ENCODE results near the gene COL18A1.

GRCh38 chr21:45412491-45412890 lies 7.5 kb downstream of the COL18A1 start:
- no peak for TF ChIP-seq PATZ1 (CRISPR knock-in tag; IDR thresholded peaks at IDR 0.05; ENCODE audit: borderline replicate concordance)
- TF ChIP-seq RARB (CRISPR knock-in tag; IDR thresholded peaks at IDR 0.05) = no peak
- no peak for TF ChIP-seq CSDC2 (CRISPR knock-in tag; IDR thresholded peaks at IDR 0.05)
- no peak for TF ChIP-seq ARNTL (CRISPR knock-in tag; IDR thresholded peaks at IDR 0.05; ENCODE audit: borderline replicate concordance, low read depth)
- TF ChIP-seq CREB5 (CRISPR knock-in tag; IDR thresholded peaks at IDR 0.05; ENCODE audit: low read depth) = no peak
